Measurements from ENCODE around the gene ATXN2.
"Not testable (repeated sequence)": the region's sequence is repeated elsewhere in the genome, so short reads cannot be mapped to it uniquely, and the experiment has no call there.

Gene ATXN2

DNA sequence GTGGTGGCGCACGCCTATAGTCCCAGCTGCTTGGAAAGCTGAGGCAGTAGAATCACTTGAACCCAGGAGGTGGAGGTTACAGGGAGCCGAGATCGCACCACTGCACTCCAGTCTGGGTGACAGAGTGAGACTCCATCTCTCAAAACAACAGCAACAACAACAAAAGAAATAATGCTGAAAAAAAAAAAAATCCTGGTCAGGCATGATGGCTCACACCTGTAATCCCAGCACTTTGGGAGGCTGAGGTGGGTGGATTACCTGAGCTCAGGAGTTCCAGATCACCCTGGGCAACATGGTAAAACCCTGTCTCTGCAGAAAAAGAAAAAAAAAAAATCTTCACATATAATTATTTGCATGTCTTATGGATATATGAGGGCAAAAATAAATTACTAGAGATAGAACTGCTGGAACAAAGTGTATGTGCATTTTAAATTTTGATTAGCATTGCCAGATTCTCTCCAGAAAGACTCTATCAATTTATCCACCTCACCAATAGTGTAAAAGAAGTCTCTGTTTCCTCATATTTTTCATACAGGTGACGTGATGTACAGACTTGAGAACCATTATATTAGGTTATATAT, 75.4 kb downstream of the ATXN2 start:
- Mint-ChIP-seq H3K27me3 (no peaks in the 10 kb centered on the region), H3K4me1 (no peaks in the 10 kb centered on the region), H3K36me3 (peaks cover 11 to 13% of the 10 kb centered on the region in 2 donors), H3K4me3 (no peak overlapping the region), H3K9me3 (no peaks in the 10 kb centered on the region), H3K27ac (no peak overlapping the region)
- DNase-seq (no peak), ATAC-seq (replicated peaks) (no peak)

DNA sequence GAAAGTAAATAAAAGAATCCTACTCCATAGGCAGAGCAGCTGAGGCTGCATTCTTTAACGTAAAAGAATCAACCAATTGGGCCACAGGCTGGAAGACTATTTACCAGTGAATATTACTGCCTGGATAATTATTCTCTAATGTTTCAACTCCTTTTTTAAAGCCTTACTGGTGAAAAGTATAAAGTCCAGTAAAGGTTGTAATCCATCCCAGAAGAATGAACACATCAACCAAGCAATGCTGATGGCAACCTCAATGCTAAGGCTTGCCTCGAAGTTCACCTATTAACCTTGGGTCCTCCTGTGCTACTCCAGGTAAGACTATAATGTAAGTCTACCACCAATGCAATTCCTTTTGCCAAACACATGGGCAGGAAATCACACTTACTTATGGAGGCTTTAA, 77.3 kb downstream of the ATXN2 start:
- Mint-ChIP-seq H3K27me3 (no peaks in the 10 kb centered on the region), H3K36me3 (peaks cover 10 to 11% of the 10 kb centered on the region in 2 donors), H3K27ac (no peak overlapping the region), H3K4me3 (no peak overlapping the region), H3K9me3 (no peaks in the 10 kb centered on the region), H3K4me1 (no peaks in the 10 kb centered on the region)
- no peak for ATAC-seq (replicated peaks)
- DNase-seq = no peak

DNA sequence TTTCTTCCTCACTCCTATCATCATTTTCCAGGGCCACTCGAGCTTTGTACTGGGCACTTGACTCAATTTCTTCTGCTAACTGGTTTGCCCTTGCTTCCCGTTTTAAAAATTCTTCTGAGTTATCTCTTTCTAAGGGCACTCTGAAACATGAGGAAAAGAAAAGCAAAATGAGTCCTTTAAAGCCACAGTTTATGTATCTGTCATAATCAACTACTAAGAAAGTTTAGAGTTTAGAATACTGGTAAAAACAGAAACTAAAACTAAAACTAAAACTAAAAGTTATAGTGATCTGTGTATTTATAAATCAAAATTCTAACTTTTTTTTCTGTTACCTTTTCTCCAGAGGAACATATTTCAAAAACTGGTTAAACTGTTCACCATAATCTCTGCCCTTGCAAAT, 79.2 kb downstream of the ATXN2 start:
- H3K36me3 Mint-ChIP-seq = peaks cover 12 to 13% of the 10 kb centered on the region in 2 donors
- H3K9me3 Mint-ChIP-seq = no peaks in the 10 kb centered on the region
- DNase-seq (no peak), ATAC-seq (replicated peaks) (no peak)
- no peaks in the 10 kb centered on the region for H3K27me3 Mint-ChIP-seq
- H3K27ac Mint-ChIP-seq = no peak overlapping the region
- H3K4me1 Mint-ChIP-seq = no peaks in the 10 kb centered on the region
- H3K4me3 Mint-ChIP-seq = no peak overlapping the region

- DNase-seq (no peak), ATAC-seq (replicated peaks) (no peak)
- no peaks in the 10 kb centered on the region for H3K4me1 Mint-ChIP-seq
- H3K27me3 Mint-ChIP-seq = no peaks in the 10 kb centered on the region
- H3K27ac Mint-ChIP-seq = no peak overlapping the region
- H3K4me3 Mint-ChIP-seq = no peak overlapping the region
- H3K9me3 Mint-ChIP-seq = no peaks in the 10 kb centered on the region
- H3K36me3 Mint-ChIP-seq = peaks cover 7 to 10% of the 10 kb centered on the region in 2 donors
Observed at GRCh38 chr12:111519083-111519482, 80.0 kb downstream of the ATXN2 start.

GRCh38 chr12:111507719-111508118, 91.4 kb downstream of the ATXN2 start:
- H3K36me3 Mint-ChIP-seq = peaks cover 23 to 36% of the 10 kb centered on the region in 2 donors
- H3K4me3 Mint-ChIP-seq; H3K4me1 Mint-ChIP-seq; H3K27ac Mint-ChIP-seq; DNase-seq; ATAC-seq (replicated peaks); H3K9me3 Mint-ChIP-seq; H3K27me3 Mint-ChIP-seq: not testable (repeated sequence)

- not testable (repeated sequence) for H3K9me3 Mint-ChIP-seq; H3K27me3 Mint-ChIP-seq; H3K4me3 Mint-ChIP-seq; DNase-seq; ATAC-seq (replicated peaks); H3K4me1 Mint-ChIP-seq; H3K27ac Mint-ChIP-seq
- H3K36me3 Mint-ChIP-seq = peaks cover 23 to 36% of the 10 kb centered on the region in 2 donors
Observed at GRCh38 chr12:111507258-111507657, 91.9 kb downstream of the ATXN2 start.

- H3K27me3 Mint-ChIP-seq = no peaks in the 10 kb centered on the region
- H3K4me3 Mint-ChIP-seq = no peak overlapping the region
- H3K9me3 Mint-ChIP-seq = no peaks in the 10 kb centered on the region
- H3K36me3 Mint-ChIP-seq = peaks cover 23 to 36% of the 10 kb centered on the region in 2 donors
- no peaks in the 10 kb centered on the region for H3K4me1 Mint-ChIP-seq
- H3K27ac Mint-ChIP-seq = no peak overlapping the region
- ATAC-seq (replicated peaks) (no peak), DNase-seq (no peak)
Observed at GRCh38 chr12:111506260-111506659, 92.9 kb downstream of the ATXN2 start.

DNA sequence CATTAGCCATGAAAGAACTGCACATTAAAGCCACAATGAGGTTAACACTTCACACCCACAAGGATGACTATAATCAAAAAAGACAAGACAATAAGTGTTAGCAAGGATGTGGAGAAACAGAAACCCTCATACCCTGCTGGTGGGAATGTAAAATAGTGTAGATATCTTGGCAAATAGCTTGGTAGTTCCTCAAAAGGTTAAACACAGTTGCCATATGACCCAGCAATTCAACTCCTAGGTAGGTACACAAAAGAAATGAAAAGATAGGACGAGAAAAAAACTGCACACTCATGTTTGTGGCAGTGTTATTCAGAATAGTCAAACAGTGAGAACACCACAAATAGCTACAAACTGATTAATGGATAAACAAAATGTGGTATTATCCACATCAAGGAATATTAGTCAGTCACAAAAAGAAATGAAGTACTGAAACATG, 93.5 kb downstream of the ATXN2 start:
- H3K27ac Mint-ChIP-seq = no peak overlapping the region

DNA sequence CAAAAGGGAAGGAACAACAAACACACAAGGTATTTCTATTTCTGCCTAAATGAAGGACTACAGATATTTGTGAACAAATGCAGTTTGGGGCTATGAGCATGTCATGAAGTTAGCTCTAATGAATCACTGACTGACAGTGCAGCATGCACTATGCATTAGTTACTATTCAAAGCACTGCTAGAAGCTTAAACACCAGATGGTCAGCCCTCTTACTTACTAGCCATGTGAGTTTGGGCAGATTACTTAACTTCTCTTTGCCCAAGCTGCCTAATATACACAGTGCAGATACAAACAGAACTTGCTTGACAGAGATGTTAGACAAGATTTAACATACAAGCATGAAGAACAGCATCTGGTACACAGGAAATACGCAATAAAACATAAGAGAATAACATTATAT, 96.0 kb downstream of the ATXN2 start:
- ATAC-seq (replicated peaks) = no peak
- no peak overlapping the region for H3K4me3 Mint-ChIP-seq
- H3K36me3 Mint-ChIP-seq = peaks cover 33 to 37% of the 10 kb centered on the region in 2 donors
- no peak overlapping the region for H3K27ac Mint-ChIP-seq
- H3K27me3 Mint-ChIP-seq = no peaks in the 10 kb centered on the region
- DNase-seq = no peak
- no peaks in the 10 kb centered on the region for H3K4me1 Mint-ChIP-seq
- H3K9me3 Mint-ChIP-seq = no peaks in the 10 kb centered on the region

More for the DNA sequence above, 93.5 kb downstream of the ATXN2 start:
- Mint-ChIP-seq H3K4me1 (no peaks in the 10 kb centered on the region), H3K27me3 (no peaks in the 10 kb centered on the region), H3K9me3 (no peaks in the 10 kb centered on the region), H3K36me3 (peaks cover 26 to 30% of the 10 kb centered on the region in 2 donors), H3K4me3 (no peak overlapping the region)
- no peak for DNase-seq
- no peak for ATAC-seq (replicated peaks)

DNA sequence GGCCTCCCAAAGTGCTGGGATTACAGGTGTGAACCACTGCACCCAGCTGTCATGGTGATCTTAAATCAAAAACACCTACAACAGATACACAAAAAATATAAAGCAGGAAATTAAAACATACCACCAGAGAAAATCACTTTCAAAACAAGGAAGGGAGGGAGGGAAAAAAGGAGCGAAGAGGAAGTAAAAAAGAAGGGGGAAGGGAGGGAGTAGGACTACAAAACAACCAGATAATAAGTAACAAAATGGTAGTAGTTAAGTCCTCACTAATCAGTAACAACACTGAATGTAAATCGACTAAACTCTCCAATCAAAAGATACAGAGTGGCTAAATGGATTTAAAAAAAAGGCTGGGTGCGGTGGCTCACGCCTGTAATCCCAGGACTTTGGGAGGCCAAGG, 104.4 kb downstream of the ATXN2 start:
- Mint-ChIP-seq H3K27ac (peak overlapping the region; percentile 6), H3K4me1 (peaks cover 5 to 16% of the 10 kb centered on the region in 2 donors), H3K9me3 (no peaks in the 10 kb centered on the region), H3K27me3 (no peaks in the 10 kb centered on the region), H3K36me3 (peaks cover 51 to 57% of the 10 kb centered on the region in 2 donors), H3K4me3 (no peak overlapping the region)
- no peak for ATAC-seq (replicated peaks)
- no peak for DNase-seq

DNA sequence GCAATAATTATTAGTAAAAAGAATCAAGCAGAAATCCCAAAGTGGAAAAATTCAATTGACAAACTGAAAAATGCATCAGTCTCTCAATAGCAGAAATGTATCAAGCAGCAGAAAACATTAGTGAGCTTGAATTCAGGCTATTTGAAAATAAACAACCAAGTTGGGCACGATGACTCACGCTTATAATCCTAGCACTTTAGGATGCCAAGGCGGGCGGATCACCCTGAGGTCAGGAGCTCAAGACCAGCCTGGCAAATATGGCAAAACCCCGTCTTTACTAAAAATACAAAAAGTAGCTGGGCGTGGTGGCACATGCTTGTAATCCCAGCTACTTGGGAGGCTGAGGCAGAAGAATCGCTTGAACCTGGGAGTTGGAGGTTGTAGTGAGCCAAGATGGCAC, 106.1 kb downstream of the ATXN2 start:
- Mint-ChIP-seq H3K36me3 (peaks cover 50 to 55% of the 10 kb centered on the region in 2 donors), H3K4me1 (peaks cover 5 to 16% of the 10 kb centered on the region in 2 donors)
- ATAC-seq (replicated peaks); H3K27ac Mint-ChIP-seq; H3K27me3 Mint-ChIP-seq; H3K4me3 Mint-ChIP-seq; H3K9me3 Mint-ChIP-seq; DNase-seq: not testable (repeated sequence)

GRCh38 chr12:111488798-111489197, 110.3 kb downstream of the ATXN2 start:
- Mint-ChIP-seq H3K4me3 (no peak overlapping the region), H3K27me3 (no peaks in the 10 kb centered on the region), H3K27ac (no peak overlapping the region), H3K4me1 (no peaks in the 10 kb centered on the region), H3K9me3 (no peaks in the 10 kb centered on the region), H3K36me3 (peaks cover 35 to 41% of the 10 kb centered on the region in 2 donors)
- ATAC-seq (replicated peaks) = no peak
- no peak for DNase-seq

GRCh38 chr12:111488271-111488670, 110.8 kb downstream of the ATXN2 start:
- no peaks in the 10 kb centered on the region for H3K27me3 Mint-ChIP-seq
- no peak overlapping the region for H3K27ac Mint-ChIP-seq
- H3K36me3 Mint-ChIP-seq = peaks cover 39 to 45% of the 10 kb centered on the region in 2 donors

DNA sequence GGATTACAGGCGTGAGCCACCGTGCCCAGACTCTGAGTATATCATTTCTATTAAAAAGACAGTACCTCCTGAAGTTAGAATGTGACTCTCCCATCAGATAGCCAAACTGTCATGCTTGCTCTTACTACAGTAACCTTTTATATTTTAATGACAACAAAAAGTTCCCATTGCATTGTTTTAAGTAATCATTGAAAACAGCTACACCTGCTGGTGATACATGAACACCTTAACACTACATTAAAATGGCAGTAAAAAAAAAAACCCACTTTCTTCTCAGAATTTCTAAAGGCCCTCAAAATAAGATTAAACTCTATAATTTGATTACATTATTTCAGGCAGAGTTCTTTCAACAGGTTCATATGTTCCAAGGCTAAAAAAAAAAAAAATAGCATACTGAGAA, 116.7 kb downstream of the ATXN2 start:
- H3K36me3 Mint-ChIP-seq = peaks cover 28 to 36% of the 10 kb centered on the region in 2 donors
- no peaks in the 10 kb centered on the region for H3K27me3 Mint-ChIP-seq
- no peaks in the 10 kb centered on the region for H3K4me1 Mint-ChIP-seq
- no peaks in the 10 kb centered on the region for H3K9me3 Mint-ChIP-seq
- no peak for DNase-seq
- ATAC-seq (replicated peaks) = no peak
- H3K4me3 Mint-ChIP-seq = no peak overlapping the region
- H3K27ac Mint-ChIP-seq = no peak overlapping the region

More at GRCh38 chr12:111488271-111488670, 110.8 kb downstream of the ATXN2 start:
- Mint-ChIP-seq H3K9me3 (no peaks in the 10 kb centered on the region), H3K4me1 (no peaks in the 10 kb centered on the region), H3K4me3 (no peak overlapping the region)
- ATAC-seq (replicated peaks) = no peak
- no peak for DNase-seq

DNA sequence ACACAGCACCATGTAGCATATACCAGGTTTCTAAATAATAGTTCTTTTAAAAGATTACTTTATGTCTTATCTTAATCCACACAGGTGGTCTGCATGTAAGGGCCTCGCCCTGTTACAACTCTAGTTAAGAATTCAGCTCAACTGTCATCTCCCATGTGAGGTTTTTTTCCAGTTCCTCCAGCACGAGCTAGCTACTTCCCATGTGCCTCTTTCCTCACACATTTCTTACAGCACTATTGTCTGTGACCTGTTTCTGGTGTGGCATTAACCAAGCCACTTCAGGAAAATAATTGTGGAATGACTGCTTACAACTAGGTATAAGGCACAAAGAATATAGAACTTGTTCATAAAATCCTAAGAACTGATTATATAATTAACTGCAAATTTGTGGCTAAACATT, 127.9 kb downstream of the ATXN2 start:
- H3K27me3 Mint-ChIP-seq = no peaks in the 10 kb centered on the region
- DNase-seq (no peak), ATAC-seq (replicated peaks) (no peak)
- H3K36me3 Mint-ChIP-seq = peaks cover 26 to 37% of the 10 kb centered on the region in 2 donors
- no peaks in the 10 kb centered on the region for H3K9me3 Mint-ChIP-seq
- no peak overlapping the region for H3K27ac Mint-ChIP-seq
- H3K4me3 Mint-ChIP-seq = no peak overlapping the region
- H3K4me1 Mint-ChIP-seq = no peaks in the 10 kb centered on the region

All from stimulated activated naive B cell treated with anti-CD40 and anti-IgM and Interleukin-4, amounts not matched to agents 10 μg/mL and 1 μg/mL and 100 μg/mL, for 72 hours (primary cell).